Measurements from ENCODE around the gene SRI.
"Not testable (repeated sequence)": the region's sequence is repeated elsewhere in the genome, so short reads cannot be mapped to it uniquely, and the experiment has no call there.

Gene SRI

DNA sequence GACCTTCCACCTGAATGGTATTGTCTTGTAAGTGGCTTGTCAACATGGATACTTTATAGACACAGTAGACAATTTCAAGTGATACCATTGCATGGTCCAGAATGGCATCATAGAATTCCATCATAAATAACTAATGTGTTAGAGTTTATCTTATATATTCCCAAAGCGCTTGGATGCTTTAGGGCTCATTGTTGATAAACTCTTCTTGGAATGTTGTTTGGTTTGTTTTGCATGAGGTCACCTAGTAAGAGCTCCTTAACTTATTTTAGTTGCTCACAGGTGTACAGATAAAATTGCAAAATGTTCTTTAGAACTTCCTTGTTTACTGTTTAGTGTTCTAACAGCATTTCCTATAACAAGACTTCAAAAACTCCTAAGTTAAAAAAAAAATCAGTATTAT, 36.8 kb downstream of the SRI start:
- no peak for DNase-seq (ENCODE audit: low read depth in 3 of 3)

DNA sequence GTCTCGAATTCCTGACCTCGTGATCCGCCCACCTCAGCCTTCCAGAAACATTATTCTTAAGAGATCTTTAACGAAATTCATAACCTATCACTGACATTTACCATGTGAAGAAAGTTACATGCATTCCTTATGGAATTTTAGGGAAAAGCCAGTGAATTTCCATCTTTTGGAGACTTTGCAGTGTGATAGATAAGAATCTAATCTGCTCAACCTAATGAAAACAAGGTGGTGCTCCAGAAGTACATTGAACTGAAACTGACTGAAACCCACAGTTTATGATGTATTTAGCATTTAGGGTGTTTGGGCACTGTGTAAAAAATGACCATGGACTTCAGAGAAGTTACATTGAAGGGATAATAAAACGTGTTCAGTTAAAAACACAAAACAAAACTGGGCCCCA, 43.6 kb downstream of the SRI start:
- no peak for DNase-seq (ENCODE audit: low read depth in 3 of 3)

DNA sequence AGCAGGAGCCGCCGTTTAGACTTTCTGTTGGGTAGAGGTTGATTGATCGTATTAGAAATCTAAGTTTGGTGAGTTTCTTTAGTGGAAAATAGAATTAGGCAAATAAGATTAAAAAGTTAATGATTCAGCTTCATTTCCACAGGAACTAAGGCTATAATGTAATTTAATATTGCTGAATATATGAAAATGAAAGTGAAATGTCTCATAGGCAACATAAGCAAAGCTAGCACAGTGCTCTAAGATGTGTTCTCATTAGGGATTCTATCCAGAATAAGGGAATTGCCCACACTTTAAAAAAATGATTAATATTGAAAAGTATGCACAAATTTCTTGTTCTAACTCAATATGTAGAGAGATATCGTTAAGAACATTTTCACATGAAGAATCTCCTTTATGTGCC, 47.0 kb downstream of the SRI start:
- DNase-seq (ENCODE audit: low read depth in 3 of 3), result no peak

DNA sequence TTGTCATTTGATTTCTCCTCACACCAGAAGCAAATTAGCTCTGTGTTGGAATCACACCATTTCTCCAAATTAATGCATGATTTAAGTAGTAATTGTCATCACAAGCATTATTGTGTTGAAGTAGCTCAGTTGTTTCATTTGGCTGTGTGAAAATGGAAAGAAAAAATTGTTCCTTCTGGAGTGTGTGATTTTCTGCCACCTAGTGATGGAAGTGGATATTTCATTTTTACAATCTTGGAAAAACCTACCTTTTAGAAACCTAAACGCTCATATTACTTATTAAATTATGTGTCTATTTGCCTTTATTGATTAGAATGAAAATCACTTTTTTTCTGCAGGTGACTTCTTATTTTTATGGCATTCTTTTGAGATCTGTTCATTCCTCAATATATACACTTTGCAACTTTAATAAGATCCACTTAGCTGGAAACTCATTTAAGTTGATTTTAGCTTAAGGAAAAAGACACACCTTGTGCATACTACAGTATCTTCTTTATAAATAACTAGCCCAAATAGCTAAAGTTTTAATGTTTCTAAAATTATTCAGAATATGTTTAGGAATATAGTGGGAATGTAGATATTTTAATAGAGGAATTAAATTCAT, 50.0 kb downstream of the SRI start:
- no peak for DNase-seq (ENCODE audit: low read depth in 3 of 3)

DNA sequence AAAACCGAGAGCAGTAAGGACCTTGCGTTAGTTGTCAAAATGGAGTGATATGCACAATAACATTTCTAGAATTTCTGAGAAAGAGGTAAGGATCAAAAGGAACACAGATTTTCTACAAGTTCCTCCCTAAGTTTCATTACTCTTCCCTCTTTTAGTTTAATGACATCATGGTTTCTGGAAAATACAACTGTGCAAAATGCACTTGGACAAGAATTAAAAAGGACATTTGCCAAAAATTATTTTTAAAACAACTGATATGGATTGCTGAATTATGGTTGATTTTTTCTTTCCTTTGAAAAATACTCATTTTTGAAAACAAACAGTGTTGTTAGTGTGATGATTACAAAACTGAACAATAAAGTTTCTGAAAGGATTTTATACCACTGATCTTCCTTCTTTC, 52.1 kb downstream of the SRI start:
- DNase-seq (ENCODE audit: low read depth in 3 of 3), result no peak

DNA sequence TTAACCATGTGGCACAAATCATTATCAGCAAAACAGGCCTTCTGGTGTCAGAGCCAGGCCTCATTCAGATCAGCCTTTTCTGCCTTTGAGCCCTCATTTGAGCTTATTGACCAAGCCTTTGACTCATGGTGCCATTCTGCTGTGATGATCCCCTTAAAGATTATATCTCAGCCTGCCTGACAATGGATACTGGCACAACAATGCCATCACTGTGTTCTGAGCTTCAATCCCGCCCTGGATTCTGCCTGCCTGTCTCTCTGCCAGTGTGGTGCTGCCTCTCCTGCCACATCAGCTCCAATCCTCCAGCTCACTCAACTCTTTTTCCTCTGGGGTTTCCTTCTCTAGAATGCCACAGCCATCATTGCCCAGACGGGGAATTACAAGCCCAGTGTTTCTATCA, 52.6 kb downstream of the SRI start:
- no peak for DNase-seq (ENCODE audit: low read depth in 3 of 3)

DNA sequence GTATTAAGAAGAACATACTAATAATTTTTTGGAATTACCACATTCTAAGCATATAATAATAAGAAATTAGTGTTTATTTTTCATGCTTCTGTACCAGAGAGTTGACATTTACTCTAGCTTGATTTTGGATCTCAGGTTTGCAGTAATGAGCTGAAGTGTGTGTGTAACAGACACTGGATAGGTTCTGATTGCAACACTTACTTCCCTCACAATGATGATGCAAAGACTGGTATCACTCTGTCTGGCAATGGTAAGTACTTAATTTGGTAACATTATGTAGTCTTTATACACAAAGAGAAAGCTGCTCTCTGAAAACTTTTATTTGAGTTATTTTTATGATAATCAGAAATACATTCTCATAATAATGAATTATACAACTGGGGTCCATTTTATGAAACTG, 54.1 kb downstream of the SRI start:
- no peak for DNase-seq (ENCODE audit: low read depth in 3 of 3)

DNA sequence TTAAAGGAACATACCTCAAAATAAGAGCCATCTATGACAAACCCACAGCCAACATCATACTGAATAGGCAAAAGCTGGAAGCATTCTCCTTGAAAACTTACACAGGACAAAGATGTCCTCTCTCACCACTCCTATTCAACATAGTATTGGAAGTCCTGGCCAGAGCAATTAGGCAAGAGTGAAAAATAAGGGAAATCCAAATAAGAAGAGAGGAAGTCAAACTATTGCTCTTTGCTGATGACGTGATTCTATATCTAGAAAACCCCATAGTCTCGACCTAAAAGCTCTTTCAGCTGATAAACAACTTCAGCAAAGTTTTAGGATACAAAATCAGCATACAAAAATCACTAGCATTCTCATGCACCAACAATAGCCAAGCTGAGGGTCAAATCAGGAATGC, 60.1 kb downstream of the SRI start:
- DNase-seq (ENCODE audit: low read depth in 3 of 3), result not testable (repeated sequence)

DNA sequence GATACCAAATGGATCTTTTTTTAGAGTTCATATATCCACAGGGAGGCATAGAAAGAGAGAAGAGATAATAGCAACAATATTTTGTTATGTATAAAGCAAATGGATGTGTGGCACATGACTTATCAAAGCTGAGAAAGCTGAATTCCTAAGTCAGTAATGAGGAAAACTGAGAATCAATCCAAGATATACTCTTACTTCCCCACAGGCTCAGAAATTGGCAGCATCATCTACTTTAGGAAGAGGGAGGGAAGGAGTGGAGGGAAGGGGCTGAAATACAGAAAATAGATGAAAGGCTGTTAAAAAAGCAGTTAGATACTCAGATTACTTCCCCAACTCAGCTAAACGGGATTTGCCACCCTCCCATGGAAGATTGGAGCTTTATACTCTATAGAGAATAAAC, 63.5 kb downstream of the SRI start:
- no peak for DNase-seq (ENCODE audit: low read depth in 3 of 3)

DNA sequence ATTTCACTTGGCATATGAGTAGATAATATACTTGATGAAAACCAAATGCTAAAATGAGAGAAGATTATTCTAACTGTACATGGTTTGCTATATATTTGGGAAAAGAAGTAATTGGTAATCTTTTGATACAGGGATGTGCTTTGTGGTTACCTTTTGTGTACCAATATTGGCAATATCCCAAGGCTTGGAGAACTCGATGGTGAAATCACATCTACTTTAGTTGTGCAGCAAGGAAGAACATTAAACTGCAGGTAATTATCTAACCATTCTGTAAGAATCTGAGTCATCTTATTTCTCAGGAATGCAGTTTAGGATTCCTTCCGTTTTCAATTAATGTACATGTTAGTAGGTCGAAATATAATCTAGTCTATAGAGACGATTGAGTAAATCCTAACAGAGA, 64.1 kb downstream of the SRI start:
- no peak for DNase-seq (ENCODE audit: low read depth in 3 of 3)
